ENCODE results near the gene ENG.

ENG gene

DNA sequence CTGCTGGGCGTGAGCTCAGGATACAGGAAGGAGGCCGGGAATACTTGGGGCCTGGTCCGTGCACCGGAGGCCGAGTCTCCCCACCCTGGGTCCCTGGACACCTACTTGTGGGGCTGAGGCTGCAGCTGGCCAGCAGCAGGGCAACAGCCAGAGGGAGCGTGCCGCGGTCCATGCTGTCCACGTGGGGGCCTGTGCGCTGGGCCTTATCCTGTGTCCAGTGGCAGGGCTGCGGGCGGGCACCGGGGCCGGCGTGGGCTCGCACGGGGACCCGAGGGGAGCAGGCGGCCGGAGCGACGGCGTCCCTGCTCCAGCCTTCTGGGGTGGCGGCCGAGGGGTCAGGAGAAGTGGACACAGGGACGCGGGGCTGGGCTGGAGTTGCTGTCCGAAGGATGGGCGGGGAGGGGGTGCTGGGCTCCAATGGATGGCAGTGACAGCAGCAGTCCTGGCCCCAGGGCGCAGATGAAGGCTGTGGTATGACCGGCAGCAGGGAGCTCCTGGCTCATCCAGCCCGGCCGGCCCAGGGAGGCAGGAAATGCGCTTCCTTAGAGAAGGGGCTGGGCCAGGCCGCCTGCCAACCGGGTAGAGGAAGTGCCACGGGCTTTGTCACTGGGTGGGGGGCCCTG, at the start of gene ENG:
Gene ENG, minus strand, starts transcription at position 475 of the 623 bp plus-strand sequence. Its CDS starts 303 bp downstream, at position 172.
- H3K9ac ChIP-seq (ENCODE audit: low read depth, low read length), result no peak within 1 kb of the TSS
- H3K27me3 ChIP-seq (ENCODE audit: control insufficient read depth, insufficient read depth, low read length), result no peaks in the 10 kb centered on the region
- no peak within 1 kb of the TSS for H3K4me3 ChIP-seq (ENCODE audit: low read depth, low read length)

GRCh38 chr9:127903557-127904475, 49.4 kb upstream of the ENG start:
- no peaks in the 10 kb centered on the region for H3K36me3 ChIP-seq (ENCODE audit: control insufficient read depth, insufficient read depth, low read length)
- H3K27me3 ChIP-seq (ENCODE audit: control insufficient read depth, insufficient read depth, low read length), result peaks cover 6% of the 10 kb centered on the region
- H3K9me3 ChIP-seq (ENCODE audit: control insufficient read depth, insufficient read depth, low read length), result no peaks in the 10 kb centered on the region
- no peak overlapping the region for H3K9ac ChIP-seq (ENCODE audit: low read depth, low read length)
- H3K4me1 ChIP-seq (ENCODE audit: control insufficient read depth, insufficient read depth, low read length), result peaks cover 14% of the 10 kb centered on the region
- H3K4me3 ChIP-seq (ENCODE audit: low read depth, low read length), result peak overlapping the region; percentile 18

More for the DNA sequence above, at the start of gene ENG:
- H3K9me3 ChIP-seq (ENCODE audit: control insufficient read depth, insufficient read depth, low read length), result peaks cover 2% of the 10 kb centered on the region
- no peaks in the 10 kb centered on the region for H3K36me3 ChIP-seq (ENCODE audit: control insufficient read depth, insufficient read depth, low read length)
- H3K4me1 ChIP-seq (ENCODE audit: control insufficient read depth, insufficient read depth, low read length), result no peaks in the 10 kb centered on the region

- H3K9ac ChIP-seq (ENCODE audit: low read depth, low read length), result peak within 1 kb of the TSS; percentile 47
- H3K9me3 ChIP-seq (ENCODE audit: control insufficient read depth, insufficient read depth, low read length), result no peaks in the 10 kb centered on the region
- peak within 1 kb of the TSS; percentile 79 for H3K4me3 ChIP-seq (ENCODE audit: low read depth, low read length)
- peaks cover 8% of the 10 kb centered on the region for H3K27me3 ChIP-seq (ENCODE audit: control insufficient read depth, insufficient read depth, low read length)
- H3K36me3 ChIP-seq (ENCODE audit: control insufficient read depth, insufficient read depth, low read length), result peaks cover 11% of the 10 kb centered on the region
- peaks cover 17% of the 10 kb centered on the region for H3K4me1 ChIP-seq (ENCODE audit: control insufficient read depth, insufficient read depth, low read length)
Observed at GRCh38 chr9:127899128-127899943, 44.9 kb upstream of the ENG start, which contains the start of gene ST6GALNAC6. ST6GALNAC6 (minus strand) TSS chr9:127899603; CDS start chr9:127897981, 1,622 bp downstream.

DNA sequence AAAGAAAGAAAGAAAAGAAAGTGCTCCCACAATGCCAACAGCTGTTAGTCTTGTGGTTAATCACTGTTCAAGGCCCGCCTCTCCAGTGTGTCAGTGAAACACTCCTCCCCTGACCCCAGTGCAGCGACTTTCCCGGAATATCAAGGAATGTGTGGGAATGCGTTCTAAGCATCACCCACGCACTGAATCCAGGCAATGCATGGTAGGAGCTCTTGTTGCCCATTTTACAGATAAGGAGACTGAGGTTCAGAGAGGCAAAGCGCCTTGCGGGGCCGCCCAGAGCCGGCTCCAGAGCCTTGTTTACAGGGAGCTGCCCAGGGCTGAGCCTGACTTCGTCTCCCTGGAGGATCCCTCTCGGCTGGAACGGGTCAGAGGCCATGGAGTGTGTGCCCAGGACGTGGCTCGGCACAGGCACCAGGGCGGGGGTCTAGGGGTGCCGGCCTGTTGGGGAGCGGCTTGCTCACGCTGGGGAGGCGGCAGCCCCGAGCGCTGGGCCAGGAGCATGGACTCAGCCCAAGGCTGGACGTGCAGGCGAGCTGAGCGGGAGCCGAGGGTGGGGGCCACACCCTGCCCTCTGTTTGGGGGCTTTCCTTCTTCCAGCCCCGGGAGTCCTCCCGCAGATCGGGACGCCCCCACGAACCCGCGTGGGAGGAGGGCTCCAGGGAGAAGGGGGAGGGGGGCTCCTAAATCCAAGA, 44.1 kb upstream of the ENG start:
- Histone ChIP-seq H3K9me3 (ENCODE audit: control insufficient read depth, insufficient read depth, low read length) (no peaks in the 10 kb centered on the region), H3K36me3 (ENCODE audit: control insufficient read depth, insufficient read depth, low read length) (peaks cover 13% of the 10 kb centered on the region), H3K4me3 (ENCODE audit: low read depth, low read length) (peak overlapping the region; percentile 73), H3K9ac (ENCODE audit: low read depth, low read length) (peak overlapping the region; percentile 47), H3K4me1 (ENCODE audit: control insufficient read depth, insufficient read depth, low read length) (peaks cover 10% of the 10 kb centered on the region), H3K27me3 (ENCODE audit: control insufficient read depth, insufficient read depth, low read length) (peaks cover 8% of the 10 kb centered on the region)

GRCh38 chr9:127897193-127897692, 42.8 kb upstream of the ENG start:
- H3K9me3 ChIP-seq (ENCODE audit: control insufficient read depth, insufficient read depth, low read length), result no peaks in the 10 kb centered on the region
- peaks cover 8% of the 10 kb centered on the region for H3K27me3 ChIP-seq (ENCODE audit: control insufficient read depth, insufficient read depth, low read length)
- peaks cover 18% of the 10 kb centered on the region for H3K36me3 ChIP-seq (ENCODE audit: control insufficient read depth, insufficient read depth, low read length)
- peak overlapping the region; percentile 18 for H3K4me3 ChIP-seq (ENCODE audit: low read depth, low read length)
- H3K4me1 ChIP-seq (ENCODE audit: control insufficient read depth, insufficient read depth, low read length), result peaks cover 10% of the 10 kb centered on the region
- H3K9ac ChIP-seq (ENCODE audit: low read depth, low read length), result peak overlapping the region; percentile 41

- H3K4me3 ChIP-seq (ENCODE audit: low read depth, low read length), result no peak overlapping the region
- peaks cover 18% of the 10 kb centered on the region for H3K36me3 ChIP-seq (ENCODE audit: control insufficient read depth, insufficient read depth, low read length)
- peaks cover 8% of the 10 kb centered on the region for H3K27me3 ChIP-seq (ENCODE audit: control insufficient read depth, insufficient read depth, low read length)
- H3K9me3 ChIP-seq (ENCODE audit: control insufficient read depth, insufficient read depth, low read length), result no peaks in the 10 kb centered on the region
- H3K9ac ChIP-seq (ENCODE audit: low read depth, low read length), result peak overlapping the region; percentile 41
- H3K4me1 ChIP-seq (ENCODE audit: control insufficient read depth, insufficient read depth, low read length), result peaks cover 10% of the 10 kb centered on the region
Observed at GRCh38 chr9:127896395-127897192, 42.1 kb upstream of the ENG start.

DNA sequence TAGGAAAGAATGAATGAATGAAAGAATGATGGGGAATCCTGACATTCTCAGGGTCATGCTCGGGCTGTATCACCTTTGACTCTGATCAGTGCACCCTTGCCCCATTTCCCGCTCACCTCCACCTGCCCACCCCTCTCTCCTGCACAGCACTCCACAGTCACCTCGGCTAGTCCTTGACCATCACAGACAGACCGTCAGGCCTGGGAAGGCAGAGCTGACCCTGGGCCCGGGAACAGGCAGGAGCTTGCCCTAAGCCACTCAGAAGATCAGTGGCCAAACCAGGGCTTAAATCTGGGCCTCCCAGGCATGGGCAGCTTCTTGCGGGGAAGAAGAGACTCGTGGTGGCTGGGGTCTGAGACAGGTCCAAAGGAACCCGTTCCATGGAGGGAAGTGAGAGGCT, 41.4 kb upstream of the ENG start:
- no peak overlapping the region for H3K4me3 ChIP-seq (ENCODE audit: low read depth, low read length)
- H3K9me3 ChIP-seq (ENCODE audit: control insufficient read depth, insufficient read depth, low read length), result no peaks in the 10 kb centered on the region
- H3K9ac ChIP-seq (ENCODE audit: low read depth, low read length), result no peak overlapping the region
- peaks cover 8% of the 10 kb centered on the region for H3K27me3 ChIP-seq (ENCODE audit: control insufficient read depth, insufficient read depth, low read length)
- peaks cover 10% of the 10 kb centered on the region for H3K4me1 ChIP-seq (ENCODE audit: control insufficient read depth, insufficient read depth, low read length)
- H3K36me3 ChIP-seq (ENCODE audit: control insufficient read depth, insufficient read depth, low read length), result peaks cover 20% of the 10 kb centered on the region

- peaks cover 5% of the 10 kb centered on the region for H3K4me1 ChIP-seq (ENCODE audit: control insufficient read depth, insufficient read depth, low read length)
- H3K36me3 ChIP-seq (ENCODE audit: control insufficient read depth, insufficient read depth, low read length), result peaks cover 21% of the 10 kb centered on the region
- peaks cover under 1% of the 10 kb centered on the region for H3K27me3 ChIP-seq (ENCODE audit: control insufficient read depth, insufficient read depth, low read length)
- H3K9me3 ChIP-seq (ENCODE audit: control insufficient read depth, insufficient read depth, low read length), result no peaks in the 10 kb centered on the region
- no peak overlapping the region for H3K9ac ChIP-seq (ENCODE audit: low read depth, low read length)
- no peak overlapping the region for H3K4me3 ChIP-seq (ENCODE audit: low read depth, low read length)
Observed at GRCh38 chr9:127893392-127893791, 38.9 kb upstream of the ENG start.

DNA sequence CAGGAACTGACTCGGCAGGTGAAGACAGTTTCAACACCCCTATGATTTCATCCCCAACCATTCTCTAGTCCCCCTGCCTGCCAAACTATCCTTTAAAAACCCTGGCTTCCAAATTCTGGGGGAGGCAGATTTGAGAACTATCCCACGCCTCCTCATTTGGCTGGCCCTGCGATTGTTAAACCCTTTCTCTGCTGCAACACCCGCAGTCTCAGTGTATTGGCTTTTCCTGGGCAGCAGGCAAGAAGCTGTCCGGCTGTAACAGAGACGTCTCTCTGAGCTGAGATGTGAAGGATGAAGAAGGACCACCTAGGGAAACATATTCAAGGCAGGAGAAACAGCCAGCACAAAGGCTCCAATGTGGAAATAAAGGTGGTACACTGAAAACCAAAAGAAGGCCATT, 38.4 kb upstream of the ENG start:
- Histone ChIP-seq H3K4me3 (ENCODE audit: low read depth, low read length) (no peak overlapping the region), H3K4me1 (ENCODE audit: control insufficient read depth, insufficient read depth, low read length) (peaks cover 5% of the 10 kb centered on the region), H3K27me3 (ENCODE audit: control insufficient read depth, insufficient read depth, low read length) (no peaks in the 10 kb centered on the region), H3K9ac (ENCODE audit: low read depth, low read length) (no peak overlapping the region), H3K36me3 (ENCODE audit: control insufficient read depth, insufficient read depth, low read length) (peaks cover 21% of the 10 kb centered on the region), H3K9me3 (ENCODE audit: control insufficient read depth, insufficient read depth, low read length) (no peaks in the 10 kb centered on the region)

- peaks cover 24% of the 10 kb centered on the region for H3K36me3 ChIP-seq (ENCODE audit: control insufficient read depth, insufficient read depth, low read length)
Observed at GRCh38 chr9:127890053-127890452, 35.6 kb upstream of the ENG start.

More at GRCh38 chr9:127890053-127890452, 35.6 kb upstream of the ENG start:
- no peaks in the 10 kb centered on the region for H3K4me1 ChIP-seq (ENCODE audit: control insufficient read depth, insufficient read depth, low read length)
- no peak overlapping the region for H3K9ac ChIP-seq (ENCODE audit: low read depth, low read length)
- H3K4me3 ChIP-seq (ENCODE audit: low read depth, low read length), result no peak overlapping the region
- H3K27me3 ChIP-seq (ENCODE audit: control insufficient read depth, insufficient read depth, low read length), result no peaks in the 10 kb centered on the region
- no peaks in the 10 kb centered on the region for H3K9me3 ChIP-seq (ENCODE audit: control insufficient read depth, insufficient read depth, low read length)

Data from iPS-15b (cell line).